Testis (tissue), 3 donors: Measurements from ENCODE around the gene TTLL12. TPM values are rescaled to one million over a fixed set of nuclear protein-coding genes. Genes with fewer than 3 reads are reported as not detected.

ENCODE experiments used
- DNase-seq: peaks from one replicate; pipeline ENCODE4 v3.0.0-alpha.2; 2019
- H3K27ac ChIP-seq, 2 donors: fragments of 200-600 bp; sonication (generic); one replicate each; pipeline ENCODE4 v1.5.1; 2019
- H3K27me3 ChIP-seq: fragments of 200-600 bp; sonication (generic); one replicate; pipeline ENCODE4 v1.5.1; 2019
- H3K36me3 ChIP-seq: fragments of 200-600 bp; sonication (generic); one replicate; pipeline ENCODE4 v1.5.1; 2017; ENCODE audit warnings: low read depth; ENCODE audit errors: missing control alignments
- H3K4me1 ChIP-seq: fragments of 200-600 bp; sonication (generic); one replicate; pipeline ENCODE4 v1.5.1; 2019
- H3K4me3 ChIP-seq, 2 donors: fragments of 200-600 bp; sonication (generic); one replicate each; pipeline ENCODE4 v1.5.1; 2017 to 2019
- H3K9me3 ChIP-seq: fragments of 200-600 bp; sonication (generic); one replicate; pipeline ENCODE4 v1.5.1; 2017
- POLR2A ChIP-seq: fragments of 450-650 bp; IDR thresholded peaks from one replicate; pipeline ENCODE4 v1.6.1; 2017; ENCODE audit warnings: antibody characterized with exemption, mild to moderate bottlenecking, moderate library complexity
- WGBS, 2 donors: methylation state at CpG; one replicate each; pipeline ENCODE4 v1.1.5; 2018; 5-methylcytosine and 5-hydroxymethylcytosine counted together
- intact Hi-C: fragments of 100-400 bp; cut with DNase I; formaldehyde crosslinking; loops from one replicate; pipeline ENCODE4 v1.15.1; 2023; ENCODE audit warnings: low total_unique reads
- polyA plus RNA-seq: library from polyadenylated mRNA; stranded (reverse); fragments of 350-450 nt; fragmentation: Illumina TruSeq; extraction: RNeasy Lipid Tissue Mini Kit (QIAGEN cat#74804); gene quantifications from one replicate; pipeline ENCODE4 v1.2.3, GENCODE V29; 2014; ENCODE audit warnings: low read depth, low replicate concordance; ENCODE audit not compliant: insufficient read depth
- total RNA-seq, 2 donors: library from RNA; depleted of rRNA; stranded (reverse); fragments of >200 nt; gene quantifications; one replicate each; pipeline ENCODE4 v1.2.3, GENCODE V29; 2016
- TF ChIP-seq, protein P1 (sequence below), 3 experiments: fragments of 450-650 bp in 2 of 3; fragments of 200-600 bp in 1 of 3; sonication (generic) in 1 of 3; IDR thresholded peaks; one replicate each; pipeline ENCODE4 v1.5.1; 2016 to 2019; ENCODE audit warnings: antibody characterized with exemption in 3 of 3, mild to moderate bottlenecking in 2 of 3, moderate library complexity in 1 of 3

TTLL12 gene
- total and polyA plus RNA-seq, 3 donors from 2014 or later: 62.0 to 175 (median 111) TPM

- Histone ChIP-seq H3K4me1 (peaks cover 32% of the 10 kb centered on the region), H3K27ac (no peak overlapping the region), H3K27me3 (no peaks in the 10 kb centered on the region), H3K36me3 (no peaks in the 10 kb centered on the region), H3K4me3 (no peak overlapping the region), H3K9me3 (no peaks in the 10 kb centered on the region)
- TF ChIP-seq, protein P1, sequence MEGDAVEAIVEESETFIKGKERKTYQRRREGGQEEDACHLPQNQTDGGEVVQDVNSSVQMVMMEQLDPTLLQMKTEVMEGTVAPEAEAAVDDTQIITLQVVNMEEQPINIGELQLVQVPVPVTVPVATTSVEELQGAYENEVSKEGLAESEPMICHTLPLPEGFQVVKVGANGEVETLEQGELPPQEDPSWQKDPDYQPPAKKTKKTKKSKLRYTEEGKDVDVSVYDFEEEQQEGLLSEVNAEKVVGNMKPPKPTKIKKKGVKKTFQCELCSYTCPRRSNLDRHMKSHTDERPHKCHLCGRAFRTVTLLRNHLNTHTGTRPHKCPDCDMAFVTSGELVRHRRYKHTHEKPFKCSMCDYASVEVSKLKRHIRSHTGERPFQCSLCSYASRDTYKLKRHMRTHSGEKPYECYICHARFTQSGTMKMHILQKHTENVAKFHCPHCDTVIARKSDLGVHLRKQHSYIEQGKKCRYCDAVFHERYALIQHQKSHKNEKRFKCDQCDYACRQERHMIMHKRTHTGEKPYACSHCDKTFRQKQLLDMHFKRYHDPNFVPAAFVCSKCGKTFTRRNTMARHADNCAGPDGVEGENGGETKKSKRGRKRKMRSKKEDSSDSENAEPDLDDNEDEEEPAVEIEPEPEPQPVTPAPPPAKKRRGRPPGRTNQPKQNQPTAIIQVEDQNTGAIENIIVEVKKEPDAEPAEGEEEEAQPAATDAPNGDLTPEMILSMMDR (IDR thresholded peaks at IDR 0.05): no peak
- TF ChIP-seq POLR2A: no peak
- no peak for DNase-seq
- intact Hi-C loops: no loop called here
- WGBS, 2 donors: 66 to 71% methylated on average over 7 to 17 of the region's 17 CpGs
Observed at GRCh38 chr22:43182726-43183125, 4.2 kb downstream of the TTLL12 start.

DNA sequence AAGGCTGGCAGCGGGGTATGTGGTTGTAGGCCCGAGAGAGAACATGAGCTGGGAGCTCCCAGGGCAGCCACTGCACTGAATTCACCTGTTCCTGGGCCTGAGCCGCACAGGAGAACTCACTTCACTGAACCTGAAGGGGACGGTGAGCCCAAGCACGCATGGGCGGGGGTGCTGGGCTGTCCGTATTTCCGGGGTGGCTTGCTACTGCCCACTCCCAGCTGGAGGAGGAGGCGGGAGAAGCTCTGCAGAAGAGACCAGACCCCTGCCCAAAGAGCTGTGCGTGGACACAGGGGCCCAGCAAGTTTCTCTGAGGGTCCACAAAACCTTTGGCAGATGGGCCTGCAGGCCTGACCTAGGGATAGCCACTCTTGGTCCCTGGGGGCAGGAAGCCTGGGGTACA is 4.8 kb downstream of the TTLL12 start:
- Histone ChIP-seq H3K4me3 (no peak overlapping the region), H3K27ac (no peak overlapping the region), H3K27me3 (no peaks in the 10 kb centered on the region), H3K36me3 (no peaks in the 10 kb centered on the region), H3K4me1 (peaks cover 32% of the 10 kb centered on the region), H3K9me3 (no peaks in the 10 kb centered on the region)
- intact Hi-C loops: no loop called here
- no peak for DNase-seq
- WGBS, 2 donors: 92 to 94% methylated on average over 8 to 10 of the region's 10 CpGs
- TF ChIP-seq, protein P1 (IDR thresholded peaks at IDR 0.05): no peak

GRCh38 chr22:43181321-43182076 is 5.4 kb downstream of the TTLL12 start:
- H3K4me3 ChIP-seq: no peak overlapping the region
- H3K27ac ChIP-seq: peak overlapping the region in 1 of 2 donors; percentile 11
- H3K36me3 ChIP-seq: no peaks in the 10 kb centered on the region
- H3K9me3 ChIP-seq: no peaks in the 10 kb centered on the region
- peak; percentile 56 for DNase-seq
- no peaks in the 10 kb centered on the region for H3K27me3 ChIP-seq
- WGBS, 2 donors: 76 to 80% methylated on average over 8 to 13 of the region's 13 CpGs
- H3K4me1 ChIP-seq: peaks cover 32% of the 10 kb centered on the region
- intact Hi-C loops: no loop called here
- TF ChIP-seq, protein P1 (IDR thresholded peaks at IDR 0.05): no peak
- TF ChIP-seq POLR2A: no peak

DNA sequence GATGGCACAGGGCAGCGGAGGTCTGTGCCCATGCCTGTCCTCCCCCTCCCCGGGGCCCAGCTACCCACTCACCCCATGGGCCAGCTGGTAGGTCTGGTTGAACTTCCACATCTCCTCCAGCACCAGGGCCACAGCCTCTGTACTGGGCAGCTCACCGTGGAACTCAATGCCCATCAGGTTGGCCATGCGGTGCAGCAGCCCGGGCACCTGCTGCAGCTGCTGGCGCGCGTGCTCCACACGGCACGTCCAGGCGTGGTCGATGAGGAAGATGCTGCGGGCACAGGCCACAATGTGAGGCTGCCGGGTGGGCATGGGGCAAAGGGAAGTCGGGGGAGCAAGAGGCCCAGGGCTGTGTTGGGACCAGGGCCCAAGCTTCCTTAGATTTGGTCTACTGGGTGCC is 6.3 kb downstream of the TTLL12 start:
- no peaks in the 10 kb centered on the region for H3K27me3 ChIP-seq
- H3K9me3 ChIP-seq: no peaks in the 10 kb centered on the region
- no peak for DNase-seq
- 94 to 97% methylated on average over 13 to 15 of the region's 15 CpGs for WGBS, 2 donors
- intact Hi-C loops: no loop called here
- no peaks in the 10 kb centered on the region for H3K36me3 ChIP-seq
- TF ChIP-seq POLR2A: no peak
- TF ChIP-seq, protein P1 (IDR thresholded peaks at IDR 0.05): no peak
- H3K4me1 ChIP-seq: peaks cover 27% of the 10 kb centered on the region
- H3K27ac ChIP-seq: peak overlapping the region in 1 of 2 donors; percentile 11
- H3K4me3 ChIP-seq: no peak overlapping the region

GRCh38 chr22:43179911-43180195 is 7.1 kb downstream of the TTLL12 start:
- TF ChIP-seq, protein P1 (IDR thresholded peaks at IDR 0.05): no peak
- TF ChIP-seq POLR2A: no peak
- Histone ChIP-seq H3K4me3 (no peak overlapping the region), H3K27ac (no peak overlapping the region), H3K9me3 (no peaks in the 10 kb centered on the region), H3K27me3 (no peaks in the 10 kb centered on the region), H3K4me1 (peaks cover 22% of the 10 kb centered on the region), H3K36me3 (no peaks in the 10 kb centered on the region)
- intact Hi-C loops: no loop called here
- WGBS, 2 donors: 94 to 98% methylated on average over 12 to 15 of the region's 15 CpGs
- no peak for DNase-seq
